ENCODE measurements around the gene DCTPP1. TPM values are rescaled to one million over a fixed set of nuclear protein-coding genes. Genes with fewer than 3 reads are reported as not detected.
"Not testable (repeated sequence)": the region's sequence is repeated elsewhere in the genome, so short reads cannot be mapped to it uniquely, and the experiment has no call there.

The DCTPP1 gene
- 38.4 TPM for total RNA-seq
- long read RNA-seq, transcript DCTPP1-201 (3 exons, 1,222 nt): major isoform, 69 of 71 reads
- long read RNA-seq, partial matches to known transcripts: 0 of 71 reads
- long read RNA-seq, other reads (novel, unspliced or antisense): 2 of 71 reads

DNA sequence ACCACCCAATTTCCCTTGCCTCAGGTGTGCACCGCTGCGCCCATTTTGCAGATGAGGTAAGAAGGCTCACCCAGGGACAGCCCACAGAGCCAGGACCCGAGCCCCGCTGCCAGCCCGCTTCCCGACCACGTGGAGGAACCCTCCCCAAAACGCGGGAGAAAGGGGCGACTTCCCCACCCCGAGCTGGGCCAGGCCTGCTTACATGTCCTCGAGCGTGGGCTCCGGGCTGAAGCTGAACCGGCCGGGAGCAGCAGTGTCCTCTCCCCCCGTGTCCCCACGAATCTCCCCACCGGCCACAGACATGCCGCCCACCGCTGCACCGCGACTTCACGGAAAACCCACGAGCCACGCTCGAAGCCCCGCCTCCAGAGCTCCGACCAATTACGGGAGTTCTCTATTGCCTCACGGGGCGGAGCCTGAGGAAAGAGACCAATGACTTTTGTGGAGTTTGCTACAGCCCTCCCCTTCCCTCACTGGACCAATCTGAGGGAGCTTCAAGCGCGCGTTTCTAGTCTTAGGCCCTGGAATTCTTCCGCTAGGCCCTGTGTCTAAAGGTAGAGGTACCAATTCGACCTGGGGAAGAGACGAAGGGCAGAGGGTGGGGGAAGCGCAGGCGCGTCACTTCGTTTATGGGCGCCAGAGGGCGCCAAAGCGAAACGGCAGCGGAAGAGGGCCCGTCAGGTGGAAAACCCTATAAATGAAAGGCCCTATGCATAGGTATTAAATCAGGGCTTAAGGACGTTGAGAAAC, at the start of gene DCTPP1:
Gene DCTPP1, minus strand, starts transcription at position 353 of the 750 bp plus-strand sequence. Its CDS starts 50 bp downstream, at position 303.
- DNase-seq (peak; percentile 96), ATAC-seq (ENCODE audit: poor library complexity) (peak; percentile 98)
- intact Hi-C loops (cut with DNase I): loop anchor here (10.0 kb wide), 1 partner anchor 175 kb away; no protein-coding TSS in a partner anchor

DNA sequence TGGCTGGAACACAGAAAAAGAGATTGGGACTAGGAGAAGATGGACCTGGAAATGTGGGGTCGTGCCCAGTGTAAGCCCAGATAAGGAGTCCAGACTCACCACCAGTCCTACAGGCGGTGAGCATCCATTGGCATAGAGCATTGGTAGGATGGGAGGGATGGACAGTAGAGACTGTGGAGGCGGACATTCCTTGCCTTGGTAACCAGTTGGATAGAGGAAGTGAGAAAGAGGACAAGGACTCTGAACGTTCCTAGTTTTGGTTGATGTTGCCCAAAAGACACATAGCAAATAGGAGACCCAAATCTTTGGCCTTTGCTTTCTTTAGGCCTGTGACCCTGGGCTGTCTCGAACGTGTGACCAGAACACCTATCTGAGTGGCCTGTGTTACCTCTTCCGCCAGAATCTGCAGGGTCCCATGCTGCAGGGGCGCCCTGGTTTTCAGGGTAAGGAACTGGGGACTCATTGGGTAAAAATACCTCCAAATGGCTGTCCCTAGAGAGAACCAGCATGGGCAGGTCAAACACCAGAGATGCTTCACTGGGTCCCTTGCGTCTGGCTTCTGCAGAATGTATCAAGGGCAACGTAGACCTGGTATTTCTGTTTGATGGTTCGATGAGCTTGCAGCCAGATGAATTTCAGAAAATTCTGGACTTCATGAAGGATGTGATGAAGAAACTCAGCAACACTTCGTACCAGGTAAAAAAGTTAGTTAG, 49.1 kb upstream of the DCTPP1 start:
- no peak for DNase-seq
- ATAC-seq (ENCODE audit: poor library complexity): no peak
- intact Hi-C loops (cut with DNase I): no loop called here

DNA sequence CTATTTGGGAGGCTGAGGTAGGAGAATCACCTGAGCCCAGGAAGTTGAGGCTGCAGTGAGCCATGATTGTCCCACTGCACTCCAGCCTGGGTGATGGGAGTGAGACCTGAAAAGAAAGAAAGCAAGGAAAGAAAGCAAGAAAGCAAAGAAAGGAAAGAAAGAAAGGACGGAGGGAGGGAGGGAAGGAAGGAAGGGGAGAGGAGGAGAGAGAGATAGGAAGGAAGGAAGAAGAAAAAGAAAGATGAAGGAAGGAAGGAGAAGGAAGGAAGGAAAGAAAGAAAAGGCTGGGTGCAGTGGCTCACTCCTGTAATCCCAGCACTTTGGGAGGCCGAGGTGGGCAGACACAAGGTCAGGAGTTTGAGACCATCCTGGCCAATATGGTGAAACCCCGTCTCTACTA, 47.9 kb upstream of the DCTPP1 start:
- ATAC-seq (ENCODE audit: poor library complexity); DNase-seq; intact Hi-C loops (cut with DNase I): not testable (repeated sequence)

DNA sequence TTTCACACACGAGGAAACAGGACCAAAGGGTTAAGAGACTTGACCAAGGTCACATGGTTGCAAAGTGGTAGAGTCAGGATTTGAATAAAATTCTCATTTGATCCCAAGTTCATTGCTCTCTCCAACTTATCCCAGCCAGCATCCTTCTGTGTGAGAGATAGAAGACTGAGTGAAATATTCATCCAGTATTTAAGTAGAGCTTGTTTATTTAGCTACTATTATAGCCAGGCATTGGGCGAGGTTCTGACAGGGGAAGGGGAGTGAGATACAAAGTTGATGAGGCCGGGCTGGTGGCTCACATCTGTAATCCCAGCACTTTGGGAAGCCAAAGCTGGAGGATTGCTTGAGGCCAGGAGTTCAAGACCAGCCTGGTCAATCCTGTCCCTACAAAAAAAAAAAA, 47.2 kb upstream of the DCTPP1 start:
- ATAC-seq (ENCODE audit: poor library complexity) (no peak), DNase-seq (no peak)
- intact Hi-C loops (cut with DNase I): no loop called here

DNA sequence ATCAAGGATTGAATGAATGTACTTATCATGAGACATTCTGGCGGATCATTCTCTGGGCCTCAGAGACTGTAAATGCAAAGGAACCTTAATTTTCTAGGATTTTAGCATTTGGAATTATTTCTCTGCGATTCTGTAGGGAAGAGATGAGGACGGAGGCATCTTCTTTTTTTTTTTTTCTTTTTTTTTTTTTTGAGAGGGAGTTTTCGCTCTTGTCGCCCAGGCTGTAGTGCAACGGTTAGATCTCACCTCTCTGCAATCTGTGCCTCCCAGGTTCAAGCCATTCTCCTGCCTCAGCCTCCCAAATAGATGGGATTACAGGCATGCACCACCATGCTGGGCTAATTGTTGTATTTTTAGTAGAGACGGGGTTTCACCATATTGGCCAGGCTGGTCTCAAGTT, 44.9 kb upstream of the DCTPP1 start:
- ATAC-seq (ENCODE audit: poor library complexity) (no peak), DNase-seq (no peak)
- intact Hi-C loops (cut with DNase I): no loop called here

DNA sequence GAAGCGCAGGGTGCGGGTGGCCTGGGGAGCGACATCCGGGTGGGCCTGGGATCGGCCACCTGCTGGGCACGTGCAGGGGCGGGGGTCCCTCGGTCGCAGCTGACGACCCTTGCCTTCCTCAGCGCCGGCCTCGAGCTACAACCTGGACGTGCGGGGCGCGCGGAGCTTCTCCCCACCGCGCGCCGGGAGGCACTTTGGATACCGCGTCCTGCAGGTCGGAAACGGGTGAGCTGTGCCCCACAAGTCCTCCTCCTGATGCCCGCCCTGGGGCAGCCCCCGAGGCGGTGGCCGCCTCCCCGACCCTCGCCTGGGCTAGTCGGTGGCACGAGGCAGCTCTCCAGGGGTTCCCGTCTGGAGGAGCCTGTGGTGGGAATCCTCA, 44.2 kb upstream of the DCTPP1 start:
- DNase-seq: no peak
- intact Hi-C loops (cut with DNase I): no loop called here
- ATAC-seq (ENCODE audit: poor library complexity): no peak

DNA sequence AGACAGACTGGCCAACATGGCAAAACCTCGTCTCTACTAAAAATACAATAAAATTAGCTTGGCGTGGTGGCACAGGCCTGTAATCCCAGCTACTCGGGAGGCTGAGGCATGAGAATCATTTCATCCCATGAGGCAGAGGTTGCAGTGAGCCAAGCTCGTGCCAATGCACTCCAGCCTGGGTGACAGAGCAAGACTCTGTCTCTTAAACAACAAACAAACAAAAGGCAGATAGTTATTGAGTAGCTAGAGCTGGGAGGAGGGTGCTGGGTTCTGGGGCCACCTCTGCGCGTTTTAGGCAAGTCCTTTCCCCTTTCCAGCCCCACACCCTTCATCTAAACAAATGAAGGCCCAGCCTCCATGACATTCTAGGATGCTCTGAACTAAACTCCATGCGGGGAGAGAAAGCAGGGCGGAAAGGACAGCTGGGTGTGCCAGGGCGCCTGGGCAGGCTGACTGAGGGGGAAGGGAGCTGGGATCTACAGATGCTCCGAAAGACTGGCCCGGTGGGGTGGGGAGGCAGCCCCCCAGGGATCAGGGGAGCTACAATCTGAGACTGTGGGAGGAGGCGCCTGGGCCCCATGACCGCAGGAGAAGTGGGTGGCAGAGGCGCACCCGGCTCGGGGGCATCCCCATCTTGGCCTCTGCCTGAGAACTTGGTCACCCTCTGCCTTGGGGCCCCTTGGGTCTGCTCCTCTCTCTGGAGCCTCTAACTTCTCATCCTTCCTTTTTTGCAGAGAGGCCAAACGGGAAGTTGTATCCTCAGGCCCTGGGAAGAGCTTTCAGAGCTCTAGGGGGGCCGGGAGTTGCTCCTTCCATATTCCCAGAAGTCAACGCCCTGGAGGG, 43.6 kb upstream of the DCTPP1 start:
- ATAC-seq (ENCODE audit: poor library complexity) (peak; percentile 43), DNase-seq (no peak)
- intact Hi-C loops (cut with DNase I): no loop called here

DNA sequence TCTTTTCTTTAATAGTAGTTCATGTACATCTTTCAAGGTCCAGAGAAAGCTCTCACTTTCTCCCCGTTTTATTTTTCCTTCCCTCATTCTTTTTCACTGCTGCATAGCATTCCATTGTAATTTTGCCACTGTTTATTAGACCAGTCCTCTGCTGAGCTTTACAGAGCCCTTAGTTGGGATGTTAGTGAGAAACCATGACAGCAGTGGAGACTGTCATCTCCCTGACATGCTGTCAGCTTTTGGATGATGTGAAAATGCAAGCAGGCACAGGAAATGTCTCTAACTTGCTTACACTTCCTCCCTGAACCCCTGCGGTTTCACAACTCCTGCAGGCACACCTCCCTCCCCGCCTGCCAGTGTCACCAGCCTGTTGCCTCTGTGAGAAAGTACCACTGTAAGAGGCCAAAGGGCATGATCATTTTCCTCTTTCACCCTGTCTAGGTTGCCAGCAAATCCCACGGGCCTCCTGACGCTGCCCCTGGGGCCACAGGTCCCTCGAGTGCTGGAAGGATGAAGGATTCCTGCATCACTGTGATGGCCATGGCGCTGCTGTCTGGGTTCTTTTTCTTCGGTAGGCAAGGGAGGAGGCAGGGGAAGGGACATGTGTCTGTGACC, 42.6 kb upstream of the DCTPP1 start, which contains the start of gene ITGAL:
Gene ITGAL, plus strand, starts transcription at position 415 of the 615 bp plus-strand sequence. Its CDS starts 96 bp downstream, at position 511.
- intact Hi-C loops (cut with DNase I): no loop called here
- DNase-seq: peak; percentile 71
- peak; percentile 74 for ATAC-seq (ENCODE audit: poor library complexity)

DNA sequence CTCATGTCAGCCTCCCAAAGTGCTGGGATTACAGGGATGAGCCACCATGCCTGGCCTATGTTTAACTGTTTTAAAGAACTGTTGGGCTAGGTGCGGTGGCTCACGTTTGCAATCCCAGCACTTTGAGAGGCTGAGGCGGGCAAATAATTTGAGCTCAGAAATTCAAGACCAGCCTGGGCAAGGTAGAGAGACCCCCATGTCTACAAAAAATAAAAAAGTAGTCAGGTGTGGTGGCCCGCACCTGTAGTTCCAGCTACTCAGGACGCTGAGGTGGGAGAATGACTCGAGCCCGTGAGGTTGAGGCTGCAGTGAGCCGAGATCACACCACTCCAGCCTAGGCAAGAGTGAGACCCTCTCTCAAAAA, 40.8 kb upstream of the DCTPP1 start:
- DNase-seq (no peak), ATAC-seq (ENCODE audit: poor library complexity) (no peak)
- intact Hi-C loops (cut with DNase I): no loop called here

DNA sequence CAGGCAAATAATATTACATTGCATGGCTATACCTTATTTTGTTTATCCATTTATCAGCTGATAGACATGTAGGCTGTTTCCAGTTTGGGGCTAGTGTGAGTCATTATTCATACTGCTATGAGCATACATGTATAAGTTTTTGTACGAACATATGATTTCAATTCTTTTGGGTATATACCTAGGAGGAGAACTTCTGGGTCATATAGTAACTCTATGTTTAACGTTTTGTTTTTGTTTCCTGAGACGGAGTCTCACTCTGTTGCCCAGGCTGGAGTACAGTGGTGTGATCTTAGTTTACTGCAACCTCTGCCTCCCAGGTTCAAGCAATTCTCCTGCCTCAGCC, 40.3 kb upstream of the DCTPP1 start:
- DNase-seq (no peak), ATAC-seq (ENCODE audit: poor library complexity) (no peak)
- intact Hi-C loops (cut with DNase I): no loop called here

DNA sequence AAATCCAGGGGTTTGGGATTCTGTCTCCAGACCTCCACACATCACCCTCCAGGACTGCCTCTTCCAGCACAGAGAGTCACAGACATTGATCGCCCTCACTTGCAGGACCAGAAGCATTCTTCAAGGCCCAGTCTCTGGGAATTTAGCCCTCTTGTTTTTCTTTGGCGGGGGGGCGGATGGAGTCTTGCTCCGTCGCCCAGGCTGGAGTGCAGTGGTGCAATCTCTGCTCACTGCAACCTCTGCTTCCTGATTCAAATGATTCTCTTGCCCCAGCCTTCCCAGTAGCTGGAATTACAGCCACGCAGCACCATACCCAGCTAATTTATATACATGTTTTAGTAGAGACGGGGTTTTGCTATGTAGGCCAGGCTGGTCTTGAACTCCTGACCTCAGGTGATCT, 34.2 kb upstream of the DCTPP1 start:
- DNase-seq (no peak), ATAC-seq (ENCODE audit: poor library complexity) (no peak)
- intact Hi-C loops (cut with DNase I): no loop called here

DNA sequence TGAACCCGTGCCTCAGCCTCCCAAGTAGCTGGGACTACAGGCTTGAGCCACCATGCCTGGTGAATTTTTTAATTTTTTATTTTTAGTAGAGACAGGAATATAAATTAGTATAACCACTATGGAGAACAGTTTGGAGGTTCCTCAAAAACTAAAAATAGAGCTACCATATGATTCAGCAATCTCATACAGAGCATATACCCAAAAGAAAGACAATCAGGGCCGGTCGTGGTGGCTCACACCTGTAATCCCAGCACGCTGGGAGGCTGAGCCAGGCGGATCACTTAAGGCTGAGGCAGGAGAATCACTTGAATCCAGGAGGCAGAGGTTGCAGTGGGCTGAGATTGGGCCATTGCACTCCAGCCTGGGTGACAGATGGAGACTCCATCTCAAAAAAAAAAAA, 31.6 kb upstream of the DCTPP1 start:
- intact Hi-C loops (cut with DNase I); ATAC-seq (ENCODE audit: poor library complexity); DNase-seq: not testable (repeated sequence)

DNA sequence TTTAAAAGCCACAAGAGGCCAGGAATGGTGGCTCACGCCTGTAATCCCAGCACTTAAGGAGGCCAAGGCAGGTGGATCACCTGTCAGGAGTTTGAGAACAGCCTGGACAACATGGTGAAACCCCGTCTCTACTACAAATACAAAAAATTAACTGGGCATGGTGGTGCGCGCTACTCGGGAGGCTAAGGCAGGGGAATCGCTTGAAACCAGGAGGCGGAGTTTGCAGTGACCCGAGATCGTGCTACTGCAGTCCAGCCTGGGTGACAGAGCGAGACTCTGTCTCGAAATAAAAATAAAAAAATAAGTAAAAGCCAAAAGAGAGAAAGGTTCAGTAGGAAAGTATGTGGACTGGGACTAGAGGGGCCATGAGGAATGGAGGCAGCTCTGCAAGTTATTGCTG, 29.6 kb upstream of the DCTPP1 start:
- intact Hi-C loops (cut with DNase I): no loop called here
- ATAC-seq (ENCODE audit: poor library complexity) (no peak), DNase-seq (no peak)

DNA sequence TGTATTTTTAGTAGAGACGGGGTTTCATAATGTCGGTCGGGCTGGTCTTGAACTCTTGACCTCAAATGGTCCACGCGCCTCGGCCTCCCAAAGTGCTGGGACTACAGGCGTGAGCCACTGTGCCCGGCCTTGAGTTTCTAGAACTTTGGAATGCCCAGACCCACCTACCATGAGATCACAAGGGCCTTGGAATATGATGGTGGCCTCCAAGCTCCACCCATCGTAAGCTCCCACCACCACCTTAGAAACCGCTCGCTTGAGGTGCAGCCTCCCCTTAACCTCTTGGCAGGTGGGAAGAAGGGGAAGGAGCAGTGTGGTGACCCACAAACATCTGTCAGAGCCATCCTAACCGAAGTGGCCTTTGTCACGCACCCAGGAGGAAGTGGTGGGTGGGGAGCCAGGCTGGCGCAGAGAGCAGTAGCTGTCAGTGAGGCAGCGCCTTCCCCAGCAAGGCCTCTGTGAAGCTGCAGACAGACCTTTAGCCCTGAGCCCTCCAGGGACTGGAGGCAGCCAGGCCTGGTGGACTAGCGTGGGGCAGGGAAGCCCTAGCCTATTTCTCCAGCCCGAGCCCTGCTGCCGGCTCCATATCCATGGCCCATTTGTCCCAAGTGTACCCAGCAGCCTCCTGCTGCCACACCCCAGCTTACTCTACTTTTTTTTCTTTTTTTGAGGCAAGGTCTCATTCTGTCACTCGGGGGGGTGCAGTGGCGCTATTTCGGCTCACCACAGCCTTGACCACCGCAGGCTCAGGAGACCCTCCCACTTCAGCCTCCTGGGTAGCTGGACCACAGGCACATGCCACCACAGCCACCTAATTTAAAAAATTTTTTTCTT, 28.9 kb upstream of the DCTPP1 start:
- DNase-seq (peak; percentile 71), ATAC-seq (ENCODE audit: poor library complexity) (peak; percentile 49)
- intact Hi-C loops (cut with DNase I): no loop called here

DNA sequence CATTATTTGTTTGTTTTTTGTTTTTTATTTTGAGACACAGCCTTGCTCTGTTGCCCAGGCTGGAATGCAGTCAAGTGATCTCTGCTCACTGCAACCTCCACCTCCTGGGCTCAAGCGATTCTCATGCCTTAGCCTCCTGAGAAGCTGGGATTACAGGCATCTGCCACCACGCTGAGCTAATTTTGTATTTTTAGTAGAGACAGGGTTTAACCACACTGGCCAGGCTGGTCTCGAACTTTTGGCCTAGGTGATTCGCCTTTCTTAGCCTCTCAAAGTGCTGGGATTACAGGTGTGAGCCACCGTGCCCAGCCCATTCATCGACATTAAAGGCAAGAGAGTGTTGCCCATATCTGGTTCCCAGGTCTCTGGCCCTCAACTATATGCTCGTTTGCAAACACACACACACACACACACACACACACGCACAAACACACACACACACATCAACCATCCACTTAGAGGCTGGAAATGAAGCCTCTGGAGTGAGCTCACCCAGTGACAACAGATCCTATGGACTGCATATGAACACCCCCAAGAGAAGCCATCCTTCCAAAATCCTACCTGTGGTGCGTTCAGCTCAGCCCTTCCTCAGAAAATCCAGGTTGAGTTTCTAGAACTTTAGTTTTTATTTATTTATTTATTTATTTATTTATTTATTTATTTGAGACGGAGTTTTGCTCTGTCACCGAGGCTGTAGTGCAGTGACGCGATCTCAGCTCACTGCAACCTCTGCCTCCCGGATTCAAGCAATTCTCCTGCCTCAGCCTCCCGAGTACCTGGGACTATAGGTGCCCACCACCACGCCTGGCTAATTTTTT, 28.1 kb upstream of the DCTPP1 start:
- DNase-seq (no peak), ATAC-seq (ENCODE audit: poor library complexity) (no peak)
- intact Hi-C loops (cut with DNase I): no loop called here

DNA sequence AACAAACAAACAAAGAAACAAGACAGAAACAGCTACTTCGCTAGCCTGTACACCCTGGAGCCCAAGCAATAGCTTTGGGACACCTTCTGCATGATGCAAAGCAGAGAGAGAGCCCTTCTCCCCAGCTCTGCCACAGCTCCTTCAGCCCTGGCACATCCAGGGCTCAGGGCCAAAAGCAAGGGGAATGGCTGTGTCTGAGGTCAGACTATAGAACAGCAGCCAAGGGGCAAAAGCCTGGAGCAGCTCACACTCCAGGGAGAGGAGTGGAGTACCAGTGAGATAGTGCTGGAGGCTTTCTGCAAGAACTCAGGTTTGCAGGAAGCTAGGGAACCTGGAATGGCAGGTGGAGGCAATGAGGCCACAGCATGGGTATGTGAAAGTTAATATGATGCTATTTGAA, 27.4 kb upstream of the DCTPP1 start:
- intact Hi-C loops (cut with DNase I): no loop called here
- DNase-seq (peak; percentile 47), ATAC-seq (ENCODE audit: poor library complexity) (peak; percentile 92)

DNA sequence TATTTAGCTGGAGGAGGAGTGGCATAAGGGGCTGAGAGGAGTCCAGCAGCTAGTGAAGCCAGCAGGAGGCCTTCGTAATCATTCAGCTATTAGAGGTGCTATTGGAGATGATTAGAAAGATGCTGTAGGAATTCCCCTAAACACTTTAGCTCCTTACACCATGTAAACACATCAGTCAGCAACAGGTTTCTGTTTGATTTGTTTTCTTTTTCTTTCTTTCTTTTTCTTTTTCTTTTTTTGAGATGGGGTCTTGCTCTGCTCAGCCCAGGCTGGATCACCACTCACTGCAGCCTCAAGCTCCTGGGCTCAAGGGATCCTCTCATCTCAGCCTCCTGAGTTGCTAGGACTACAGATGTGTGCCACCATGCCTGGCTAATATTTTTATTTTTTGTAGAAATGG, 26.5 kb upstream of the DCTPP1 start:
- no peak for DNase-seq
- ATAC-seq (ENCODE audit: poor library complexity): no peak
- intact Hi-C loops (cut with DNase I): no loop called here
